Spleen (tissue), 7 donors: Measurements from ENCODE around the gene GRAMD1A.

Experiments used
- CTCF ChIP-seq, 11 experiments: fragments of 200-600 bp in 7 of 11; fragments of 450-650 bp in 4 of 11; sonication (generic) in 4 of 11; IDR thresholded peaks in 8 of 11; conservative IDR thresholded peaks in 3 of 11; 1 replicate in 7 of 11; 2 replicates in 4 of 11; pipeline versions ENCODE4 v1.4.0 to v1.8.0; 2016 to 2021; ENCODE audit warnings: antibody characterized with exemption in 11 of 11, inconsistent platforms in 4 of 11, mild to moderate bottlenecking in 1 of 11
- POLR2A ChIP-seq, 3 donors: fragments of 450-650 bp; IDR thresholded peaks; one replicate each; pipeline ENCODE4 v1.5.1; 2017; ENCODE audit warnings: antibody characterized with exemption in 3 of 3, mild to moderate bottlenecking in 1 of 3
- POLR2AphosphoS5 ChIP-seq, 3 donors: sonication (generic); formaldehyde crosslinking; IDR thresholded peaks; one replicate each; pipeline ENCODE4 v1.5.1; 2017; ENCODE audit warnings: antibody characterized with exemption in 3 of 3
- donor health status: DM: no; HTN: no; CAD: no; lungs with moderate emphysema.
- donor health status: DM: no; HTN: no; CAD: no.
- donor health status: DM: no; HTN: no; CAD: no.

GRCh38 chr19:35049456-35049855, 49.3 kb downstream of the GRAMD1A start:
- TF ChIP-seq CTCF (IDR thresholded peaks at IDR 0.05 in 8 of 11, conservative IDR thresholded peaks at IDR 0.05 in 3 of 11) (no peak), POLR2A (IDR thresholded peaks at IDR 0.05) (no peak), POLR2AphosphoS5 (IDR thresholded peaks at IDR 0.05) (no peak)
